Hematopoietic multipotent progenitor cell treated with erythropoietin and hydrocortisone succinate and interleukin-3 and kit ligand, for 17 days (in vitro differentiated cells): ENCODE data around the gene ZFYVE26.
A peak's percentile ranks its signal among the peaks of the same experiment; 100 is the strongest.
"Not testable (repeated sequence)": the region's sequence is repeated elsewhere in the genome, so short reads cannot be mapped to it uniquely, and the experiment has no call there.

Experiments
- DNase-seq: peaks from one replicate; pipeline ENCODE4 v3.0.0-alpha.2; 2015; ENCODE audit warnings: low spot score

The ZFYVE26 gene

GRCh38 chr14:67705211-67705610 is 111.2 kb downstream of the ZFYVE26 start:
- DNase-seq: no peak

GRCh38 chr14:67704484-67705089 is 111.8 kb downstream of the ZFYVE26 start:
- peak; percentile 84 for DNase-seq

- DNase-seq: no peak
These were observed 112.4 kb downstream of the ZFYVE26 start for GRCh38 chr14:67703997-67704396.

DNA sequence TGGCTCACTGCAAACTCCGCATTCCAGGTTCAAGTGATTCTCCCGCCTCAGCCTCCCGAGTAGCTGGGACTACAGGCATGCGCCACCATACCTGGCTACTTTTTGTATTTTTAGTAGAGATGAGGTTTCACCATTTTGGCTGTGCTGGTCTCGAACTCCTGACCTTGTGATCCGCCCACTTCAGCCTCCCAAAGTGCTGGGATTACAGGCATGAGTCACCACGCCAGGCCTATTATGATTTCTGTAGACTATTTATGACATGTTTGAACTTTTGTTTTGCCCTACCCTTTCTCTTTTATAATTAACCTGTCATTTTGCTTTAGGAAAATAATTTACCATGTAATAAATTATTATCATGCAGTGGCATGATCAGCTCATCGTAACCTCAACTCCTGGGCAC is 114.9 kb downstream of the ZFYVE26 start, which contains the start of gene RDH12:
Gene RDH12, plus strand, starts transcription at position 395 of the 400 bp plus-strand sequence. CDS start 20,757 bp downstream, outside the sequence.
- not testable (repeated sequence) for DNase-seq

GRCh38 chr14:67698179-67698578 is 118.2 kb downstream of the ZFYVE26 start:
- DNase-seq: no peak

DNA sequence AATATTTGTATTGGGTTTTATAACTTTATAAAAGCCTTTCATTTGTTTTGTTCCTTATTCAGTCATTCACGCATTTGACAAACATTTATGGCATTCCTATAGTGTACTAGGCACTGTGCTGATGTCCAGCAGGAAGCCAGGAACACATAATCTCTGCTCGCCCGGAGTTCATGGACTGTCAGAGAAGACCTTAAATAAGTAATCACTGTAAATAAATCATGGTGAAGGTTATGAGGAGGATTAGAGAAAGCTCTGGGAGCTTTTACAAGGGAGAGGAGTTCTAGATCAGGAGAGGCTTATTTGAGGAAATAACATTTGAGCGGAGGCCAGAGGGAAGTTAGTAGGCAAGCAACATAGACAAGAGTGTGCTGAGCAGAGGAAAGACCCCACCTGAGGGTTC is 119.4 kb downstream of the ZFYVE26 start:
- no peak for DNase-seq
